CD14-positive monocyte (primary cell): ENCODE data around the gene HDAC8. TPM values are rescaled to one million over a fixed set of nuclear protein-coding genes. Genes with fewer than 3 reads are reported as not detected.
A peak's percentile ranks its signal among the peaks of the same experiment; 100 is the strongest.

ENCODE experiments used
- DNase-seq, 3 donors: peaks; one replicate each; pipeline ENCODE4 v3.0.0-alpha.2; 2011 to 2022
- H2AFZ ChIP-seq: 2 replicates; pipeline ENCODE4 v1.6.0; 2012; ENCODE audit warnings: mild to moderate bottlenecking, low read depth, low read length, inconsistent platforms; ENCODE audit not compliant: insufficient read depth, poor library complexity, severe bottlenecking
- H3K27ac ChIP-seq, 2 donors: 1 replicate in 1 of 2; 2 replicates in 1 of 2; pipeline ENCODE4 v1.5.1; 2012 to 2013; ENCODE audit warnings: low read length in 2 of 2, control low read depth in 1 of 2, inconsistent platforms in 1 of 2, low read depth in 1 of 2, mild to moderate bottlenecking in 1 of 2
- H3K27me3 ChIP-seq, 2 donors: one replicate each; pipeline versions ENCODE4 v1.6.0 to v1.6.1; 2011 to 2013; ENCODE audit warnings: low read length in 2 of 2; ENCODE audit not compliant: control insufficient read depth in 2 of 2, insufficient read depth in 2 of 2
- H3K36me3 ChIP-seq, 2 donors: replicated peaks in 1 of 2; 1 replicate in 1 of 2; 2 replicates in 1 of 2; pipeline versions ENCODE4 v1.5.1 to v1.6.1; 2012 to 2013; ENCODE audit warnings: low read length in 2 of 2, control low read depth in 1 of 2, inconsistent platforms in 1 of 2, mild to moderate bottlenecking in 1 of 2; ENCODE audit not compliant: insufficient read depth in 2 of 2, control insufficient read depth in 1 of 2
- H3K4me1 ChIP-seq, 2 donors: 1 replicate in 1 of 2; 2 replicates in 1 of 2; pipeline versions ENCODE4 v1.5.1 to v1.6.1; 2012 to 2013; ENCODE audit warnings: low read length in 2 of 2, control low read depth in 1 of 2, inconsistent platforms in 1 of 2, mild to moderate bottlenecking in 1 of 2, moderate library complexity in 1 of 2; ENCODE audit not compliant: insufficient read depth in 2 of 2, control insufficient read depth in 1 of 2
- H3K4me2 ChIP-seq: replicated peaks from 2 replicates; pipeline ENCODE3; 2012; ENCODE audit warnings: low read length, moderate library complexity, mild to moderate bottlenecking; ENCODE audit not compliant: poor library complexity, severe bottlenecking; ENCODE audit errors: extremely low read depth
- H3K4me3 ChIP-seq, 3 experiments: fragments of 200-600 bp in 1 of 3; sonication (generic) in 1 of 3; replicated peaks in 1 of 3; 1 replicate in 2 of 3; 2 replicates in 1 of 3; pipeline ENCODE4 v1.5.1; 2011 to 2013; ENCODE audit warnings: low read length in 3 of 3, mild to moderate bottlenecking in 3 of 3, control low read depth in 2 of 3, low read depth in 2 of 3, inconsistent platforms in 1 of 3, moderate library complexity in 1 of 3
- H3K79me2 ChIP-seq: 2 replicates; pipeline ENCODE4 v1.6.0; 2012; ENCODE audit warnings: mild to moderate bottlenecking, control low read depth, inconsistent platforms, low read length, moderate library complexity; ENCODE audit not compliant: insufficient read depth
- H3K9ac ChIP-seq: 2 replicates; pipeline ENCODE4 v1.6.0; 2017; ENCODE audit warnings: low read length, mild to moderate bottlenecking; ENCODE audit not compliant: insufficient read depth, poor library complexity, severe bottlenecking
- H3K9me3 ChIP-seq, 2 donors: replicated peaks in 1 of 2; 1 replicate in 1 of 2; 2 replicates in 1 of 2; pipeline versions ENCODE4 v1.5.1 to v1.6.1; 2012 to 2013; ENCODE audit warnings: low read length in 2 of 2, control low read depth in 1 of 2; ENCODE audit not compliant: control insufficient read depth in 1 of 2, insufficient read depth in 1 of 2
- H4K20me1 ChIP-seq: 2 replicates; pipeline ENCODE4 v1.6.0; 2012; ENCODE audit warnings: mild to moderate bottlenecking, low read length, control low read depth, moderate library complexity; ENCODE audit not compliant: insufficient read depth
- H3K27ac Mint-ChIP-seq, 7 donors: one replicate each; pipeline ENCODE4 v1.8.0; 2020; ENCODE audit warnings: mild to moderate bottlenecking in 7 of 7, mixed read lengths in 7 of 7, moderate library complexity in 6 of 7, inconsistent platforms in 2 of 7
- H3K27me3 Mint-ChIP-seq, 3 donors: one replicate each; pipeline ENCODE4 v1.8.0; 2021 to 2022; ENCODE audit warnings: low read depth in 3 of 3, mild to moderate bottlenecking in 3 of 3, mixed read lengths in 3 of 3, moderate library complexity in 3 of 3, inconsistent platforms in 1 of 3
- H3K36me3 Mint-ChIP-seq, 2 donors: one replicate each; pipeline ENCODE4 v1.8.0; 2020; ENCODE audit warnings: mixed read lengths in 2 of 2, inconsistent platforms in 1 of 2, mild to moderate bottlenecking in 1 of 2
- H3K4me1 Mint-ChIP-seq: one replicate; pipeline ENCODE4 v1.8.0; 2020; ENCODE audit warnings: mild to moderate bottlenecking, mixed read lengths
- H3K4me3 Mint-ChIP-seq, 2 donors: one replicate each; pipeline ENCODE4 v1.8.0; 2020; ENCODE audit warnings: mild to moderate bottlenecking in 2 of 2, mixed read lengths in 2 of 2, moderate library complexity in 1 of 2
- H3K9me3 Mint-ChIP-seq, 7 donors: one replicate each; pipeline ENCODE4 v1.8.0; 2020 to 2022; ENCODE audit warnings: mixed read lengths in 7 of 7, mild to moderate bottlenecking in 6 of 7, moderate library complexity in 6 of 7, inconsistent platforms in 2 of 7
- CTCF ChIP-seq: fragments of 200-600 bp; IDR thresholded peaks from one replicate; pipeline ENCODE4 v1.8.0; 2022; ENCODE audit warnings: antibody characterized with exemption, mild to moderate bottlenecking
- WGBS: methylation state at CpG from one replicate; pipeline ENCODE4 v1.1.5; 2013; ENCODE audit warnings: missing lambda C conversion rate; ENCODE audit not compliant: insufficient coverage; 5-methylcytosine and 5-hydroxymethylcytosine counted together
- intact Hi-C, 2 donors: fragments of 100-400 bp; cut with micrococcal nuclease; formaldehyde crosslinking; loops; one replicate each; pipeline versions ENCODE4 v1.15.0 to v1.15.1; 2023
- polyA plus RNA-seq, 3 donors: library from polyadenylated mRNA; depleted of rRNA in 1 of 3; unstranded in 2 of 3; stranded (reverse) in 1 of 3; fragments of 300-500 nt in 2 of 3; fragments of >200 nt in 1 of 3; fragmentation: Illumina TruSeq in 2 of 3; gene quantifications; 1 replicate in 2 of 3; 2 replicates in 1 of 3; pipeline ENCODE4 v1.2.3, GENCODE V29; 2012 to 2021

The HDAC8 gene
- polyA plus RNA-seq, 3 donors, result 14.3 to 22.9 (median 20.5) TPM

- intact Hi-C loops, result no loop called here
- H2AFZ ChIP-seq, result peak overlapping the region; percentile 46
- peak overlapping the region; percentile 56 for H3K4me2 ChIP-seq
- Mint-ChIP-seq H3K27ac (no peak overlapping the region), H3K9me3 (peaks cover 0 to 16% (median 10%) of the 10 kb centered on the region in 7 donors), H3K36me3 (peaks cover 6 to 10% of the 10 kb centered on the region in 2 donors), H3K4me1 (peaks cover 46% of the 10 kb centered on the region), H3K27me3 (peaks cover 61 to 91% (median 87%) of the 10 kb centered on the region in 3 donors), H3K4me3 (peak overlapping the region; percentile 84 to 91)
- no peaks in the 10 kb centered on the region for H4K20me1 ChIP-seq
- H3K79me2 ChIP-seq, result no peaks in the 10 kb centered on the region
- peaks cover 68 to 82% of the 10 kb centered on the region in 2 donors for H3K27me3 ChIP-seq
- peak overlapping the region in 1 of 3 experiments; percentile 69 for H3K4me3 ChIP-seq
- H3K27ac ChIP-seq, result no peak overlapping the region
- no peaks in the 10 kb centered on the region for H3K36me3 ChIP-seq
- 0% methylated on average over 1 of the region's 26 CpGs for WGBS
- H3K9me3 ChIP-seq, result peaks cover 0 to 38% of the 10 kb centered on the region in 2 donors
- TF ChIP-seq CTCF, result no peak
- no peak for DNase-seq
- H3K4me1 ChIP-seq, result peaks cover 38 to 42% of the 10 kb centered on the region in 2 donors
- H3K9ac ChIP-seq, result no peak overlapping the region
These were observed 267.8 kb downstream of the HDAC8 start for GRCh38 chrX:72304877-72305276.

GRCh38 chrX:72301781-72302180 lies 270.9 kb downstream of the HDAC8 start:
- peaks cover 41 to 54% of the 10 kb centered on the region in 2 donors for H3K27me3 ChIP-seq
- WGBS, result 88% methylated on average over 5 of the region's 9 CpGs
- H3K4me1 Mint-ChIP-seq, result peaks cover 18% of the 10 kb centered on the region
- DNase-seq, result no peak
- H3K9me3 ChIP-seq, result peaks cover 0 to 31% of the 10 kb centered on the region in 2 donors
- no peaks in the 10 kb centered on the region for H3K36me3 ChIP-seq
- H3K27me3 Mint-ChIP-seq, result peaks cover 41 to 77% (median 70%) of the 10 kb centered on the region in 3 donors
- H3K9ac ChIP-seq, result no peak overlapping the region
- no peaks in the 10 kb centered on the region for H4K20me1 ChIP-seq
- no peak overlapping the region for H3K4me3 Mint-ChIP-seq
- no peak overlapping the region for H3K4me2 ChIP-seq
- H3K27ac Mint-ChIP-seq, result no peak overlapping the region
- TF ChIP-seq CTCF, result no peak
- H2AFZ ChIP-seq, result no peak overlapping the region
- peaks cover 15 to 16% of the 10 kb centered on the region in 2 donors for H3K4me1 ChIP-seq
- peaks cover 1 to 5% of the 10 kb centered on the region in 2 donors for H3K36me3 Mint-ChIP-seq
- H3K79me2 ChIP-seq, result no peaks in the 10 kb centered on the region
- no peak overlapping the region for H3K27ac ChIP-seq
- H3K9me3 Mint-ChIP-seq, result peaks cover 0 to 13% (median 5%) of the 10 kb centered on the region in 7 donors
- no peak overlapping the region for H3K4me3 ChIP-seq
- intact Hi-C loops, result no loop called here
